GM15510 (cell line): ENCODE measurements around the gene LPAR2.

Experiments
- POLR2A ChIP-seq: IDR thresholded peaks from 3 replicates; pipeline ENCODE4 v1.6.1; 2011; ENCODE audit warnings: borderline replicate concordance; ENCODE audit not compliant: insufficient read length; ENCODE audit errors: extremely low read depth

LPAR2 gene

DNA sequence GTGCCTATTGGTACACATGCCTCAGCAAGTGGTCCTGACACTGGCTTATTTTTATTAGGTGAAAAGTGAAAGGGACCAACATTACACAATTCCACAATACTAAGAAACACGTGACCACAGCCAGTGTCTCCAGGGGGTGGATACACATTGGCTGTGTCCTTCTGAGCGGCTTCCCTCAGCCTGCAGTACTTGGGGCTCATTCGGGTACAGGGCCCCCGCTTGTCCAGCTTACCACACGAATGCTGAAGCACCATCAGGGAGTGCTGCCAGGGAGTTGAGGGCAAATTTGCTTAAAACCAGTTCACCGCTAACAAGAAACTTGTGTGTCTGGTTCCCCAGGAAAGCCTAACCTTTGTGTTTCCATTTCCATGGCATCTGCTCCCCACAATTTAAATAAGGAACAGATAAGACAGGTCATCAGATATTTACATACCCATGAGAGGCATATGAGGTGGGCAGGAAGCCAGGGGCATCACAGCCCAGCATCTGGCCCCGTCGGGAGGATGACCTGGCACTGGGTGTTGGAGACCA lies 32.8 kb downstream of the LPAR2 start:
- TF ChIP-seq POLR2A, result no peak

GRCh38 chr19:19594381-19594780 lies 33.6 kb downstream of the LPAR2 start:
- no peak for TF ChIP-seq POLR2A

GRCh38 chr19:19592690-19593089 lies 35.3 kb downstream of the LPAR2 start:
- TF ChIP-seq POLR2A, result no peak

DNA sequence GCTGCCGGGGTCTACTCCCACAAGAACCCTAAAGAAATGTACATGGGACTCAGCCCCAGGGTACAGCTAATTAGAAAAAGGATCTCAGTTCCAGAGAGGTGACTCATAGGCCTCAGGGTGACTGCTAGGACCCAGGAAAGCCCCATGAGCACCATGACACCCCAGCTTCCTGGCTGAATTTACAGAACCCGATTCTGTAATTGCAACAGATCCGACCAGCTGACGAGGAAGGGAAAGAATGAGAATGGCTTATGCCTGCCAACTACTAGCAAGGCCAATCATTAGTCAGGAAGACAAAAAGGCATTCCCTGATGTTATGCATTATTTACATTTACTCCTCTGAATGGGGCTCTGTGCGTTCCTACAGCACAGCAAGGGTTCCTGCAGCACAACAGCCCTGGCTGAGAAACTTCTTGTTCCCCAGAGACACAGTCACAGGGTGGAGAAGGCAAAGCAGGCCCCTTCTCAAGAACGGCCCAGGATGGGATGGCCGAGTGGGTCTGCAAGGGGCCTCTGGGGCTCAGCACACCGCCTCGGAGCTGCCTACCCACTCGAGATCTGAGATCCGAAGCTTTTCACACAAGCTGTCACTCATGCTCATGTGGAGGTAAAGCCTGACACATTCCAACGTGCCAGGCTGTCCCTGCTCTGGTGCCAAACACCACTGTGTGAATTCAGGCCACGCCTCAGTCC lies 36.7 kb downstream of the LPAR2 start:
- TF ChIP-seq POLR2A, result no peak

GRCh38 chr19:19588546-19588945 lies 39.5 kb downstream of the LPAR2 start:
- TF ChIP-seq POLR2A, result no peak

GRCh38 chr19:19587771-19588170 lies 40.2 kb downstream of the LPAR2 start:
- TF ChIP-seq POLR2A, result no peak

- TF ChIP-seq POLR2A, result no peak
Measured at GRCh38 chr19:19584356-19584755, 43.7 kb downstream of the LPAR2 start.

DNA sequence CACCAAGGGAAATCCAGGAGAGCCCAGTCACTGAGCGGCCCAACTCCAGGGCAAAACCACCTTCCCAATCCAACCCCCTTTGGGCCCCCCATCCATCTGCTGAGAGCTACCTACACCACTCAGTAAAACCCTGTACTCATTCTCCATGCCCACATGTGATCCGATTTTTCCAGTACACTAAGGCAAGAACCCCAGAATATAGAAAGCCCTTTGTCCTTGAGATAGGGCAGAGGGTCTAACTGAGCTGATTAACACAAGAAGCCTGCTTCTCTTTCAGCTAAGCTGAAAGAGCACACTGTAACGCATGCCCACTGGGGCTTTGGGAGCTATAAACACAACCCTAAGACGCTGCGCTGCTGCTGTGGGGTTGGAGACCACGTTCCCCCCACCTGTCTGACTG lies 45.5 kb downstream of the LPAR2 start:
- TF ChIP-seq POLR2A, result no peak

DNA sequence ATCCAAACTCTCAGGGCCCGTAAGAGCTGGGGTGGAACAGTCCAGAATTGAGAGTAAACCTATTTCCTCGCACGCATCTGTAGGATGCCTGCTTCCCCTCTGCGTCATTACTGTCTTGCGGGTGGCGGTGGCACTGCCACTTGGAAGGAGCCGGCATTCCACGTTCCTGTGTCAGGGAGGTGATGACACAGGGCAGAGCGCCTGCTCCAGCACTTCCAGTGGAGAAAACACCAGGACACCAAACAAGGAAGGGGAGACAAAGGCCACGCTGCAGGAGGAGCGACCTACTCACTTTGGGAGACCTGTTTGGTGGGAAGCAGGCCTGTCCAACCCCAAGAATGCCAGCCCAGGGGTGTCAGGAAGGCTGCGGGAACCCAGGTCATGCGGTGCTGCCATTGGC lies 46.6 kb downstream of the LPAR2 start:
- no peak for TF ChIP-seq POLR2A

DNA sequence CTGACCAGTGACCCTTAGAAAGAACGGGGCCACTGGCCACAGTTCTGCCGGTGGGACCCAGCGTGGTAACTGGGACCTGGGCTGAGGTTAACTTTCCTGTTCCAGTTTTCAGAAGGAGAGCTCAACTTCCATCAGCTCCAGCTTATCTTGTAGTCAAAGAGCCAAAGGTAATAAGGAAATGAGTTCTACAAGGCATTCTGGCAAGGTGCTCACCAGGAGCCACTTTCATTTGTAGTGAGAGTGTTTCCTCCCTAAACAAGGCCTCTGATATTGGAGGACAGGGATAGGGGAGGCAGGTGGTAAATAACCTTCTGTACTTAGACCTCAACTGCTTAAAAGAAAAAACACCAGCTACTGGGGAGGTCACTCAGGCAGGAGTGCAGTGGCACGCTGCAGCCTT lies 47.6 kb downstream of the LPAR2 start:
- no peak for TF ChIP-seq POLR2A

GRCh38 chr19:19579533-19580361 lies 48.3 kb downstream of the LPAR2 start:
- TF ChIP-seq POLR2A, result no peak

GRCh38 chr19:19578252-19578651 lies 49.8 kb downstream of the LPAR2 start:
- no peak for TF ChIP-seq POLR2A

DNA sequence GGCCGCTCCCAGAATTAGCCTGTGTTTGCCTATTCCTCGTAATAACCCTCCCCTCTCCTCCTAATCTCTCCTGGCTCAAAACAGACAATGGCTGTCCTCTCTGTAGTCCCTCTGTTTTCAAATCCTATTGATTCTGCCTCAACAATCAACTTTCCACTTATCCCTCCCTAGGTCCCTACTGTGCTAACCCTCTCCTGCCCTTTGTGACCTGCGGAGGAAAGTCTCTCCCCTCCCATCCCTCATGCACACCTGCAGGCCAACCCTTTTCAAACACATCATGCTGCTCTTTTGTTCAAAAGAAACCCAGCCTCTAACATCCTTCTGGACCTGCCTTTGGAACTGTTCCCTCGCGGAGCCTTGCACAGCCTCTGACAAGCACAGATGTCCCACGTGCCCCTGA lies 52.6 kb downstream of the LPAR2 start:
- no peak for TF ChIP-seq POLR2A
